Amygdala (tissue), 56 donors: ENCODE data around the gene FYB2.
A peak's percentile ranks its signal among the peaks of the same experiment; 100 is the strongest.
"Not testable (repeated sequence)": the region's sequence is repeated elsewhere in the genome, so short reads cannot be mapped to it uniquely, and the experiment has no call there.

Source experiments
- DNase-seq, 56 donors: peaks; one replicate each; lab custom pipeline; 2025; lab: John Stamatoyannopoulos, UW

FYB2 gene

GRCh38 chr1:56798053-56798471 lies 21.1 kb downstream of the FYB2 start:
- DNase-seq = no peak

DNA sequence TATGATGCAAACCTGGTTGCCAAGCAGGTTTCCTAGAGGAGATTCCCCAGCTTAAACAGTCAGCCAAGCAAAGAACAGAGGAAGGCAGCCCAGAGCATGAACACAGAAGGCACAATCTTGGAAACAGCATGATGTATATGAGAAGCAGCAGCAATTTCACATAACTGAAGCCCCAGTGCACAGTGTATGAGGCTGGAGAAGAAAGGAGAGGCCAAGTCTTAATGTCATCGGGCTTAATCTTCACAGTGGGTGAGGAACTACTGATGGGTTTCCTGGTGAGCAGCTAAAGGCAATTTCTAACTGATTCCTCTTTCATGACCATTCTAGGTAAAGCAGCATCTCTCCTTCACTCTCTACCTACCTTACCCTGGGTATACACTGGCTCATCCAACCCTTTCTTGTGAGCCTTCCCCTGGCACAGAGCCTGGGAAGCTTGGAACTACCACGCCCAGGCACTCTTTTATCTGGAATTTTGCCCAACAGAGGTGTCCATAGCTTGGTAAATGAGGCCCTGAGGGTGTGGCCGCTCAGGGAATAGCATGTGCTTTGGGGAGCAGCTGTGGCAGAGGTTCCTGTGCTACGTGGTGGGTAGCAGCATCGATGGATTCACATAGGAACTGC lies 22.0 kb downstream of the FYB2 start:
- no peak for DNase-seq

- no peak for DNase-seq
Observed at GRCh38 chr1:56795870-56796269, 23.3 kb downstream of the FYB2 start.

- no peak for DNase-seq
Observed at GRCh38 chr1:56790036-56790435, 29.2 kb downstream of the FYB2 start.

- peak in 2 of 56 donors; percentile 5 for DNase-seq
Observed at GRCh38 chr1:56788588-56788987, 30.6 kb downstream of the FYB2 start.

GRCh38 chr1:56788102-56788501 lies 31.1 kb downstream of the FYB2 start:
- no peak for DNase-seq

DNA sequence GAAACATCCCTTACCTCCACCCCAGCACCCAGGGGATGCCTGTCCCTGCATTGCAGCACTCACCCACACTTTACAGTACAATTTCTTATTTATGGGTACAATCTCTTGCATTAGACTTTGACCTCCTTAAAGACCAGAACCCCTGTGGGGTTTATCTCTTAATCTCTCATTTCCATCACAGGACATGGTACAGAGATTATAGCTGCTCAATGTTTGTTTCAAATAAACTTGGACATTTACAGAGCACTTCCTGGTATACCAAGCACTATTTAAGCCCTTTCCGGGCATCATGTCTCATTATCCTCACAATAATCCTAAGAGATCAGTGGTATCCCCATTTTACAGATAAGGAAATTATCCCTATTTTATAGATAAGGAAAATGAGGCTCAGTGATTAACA lies 31.9 kb downstream of the FYB2 start:
- no peak for DNase-seq

- no peak for DNase-seq
Observed at GRCh38 chr1:56782773-56783172, 36.4 kb downstream of the FYB2 start.

GRCh38 chr1:56780826-56781225 lies 38.4 kb downstream of the FYB2 start:
- DNase-seq = no peak

- no peak for DNase-seq
Observed at GRCh38 chr1:56780128-56780750, 39.0 kb downstream of the FYB2 start.

DNA sequence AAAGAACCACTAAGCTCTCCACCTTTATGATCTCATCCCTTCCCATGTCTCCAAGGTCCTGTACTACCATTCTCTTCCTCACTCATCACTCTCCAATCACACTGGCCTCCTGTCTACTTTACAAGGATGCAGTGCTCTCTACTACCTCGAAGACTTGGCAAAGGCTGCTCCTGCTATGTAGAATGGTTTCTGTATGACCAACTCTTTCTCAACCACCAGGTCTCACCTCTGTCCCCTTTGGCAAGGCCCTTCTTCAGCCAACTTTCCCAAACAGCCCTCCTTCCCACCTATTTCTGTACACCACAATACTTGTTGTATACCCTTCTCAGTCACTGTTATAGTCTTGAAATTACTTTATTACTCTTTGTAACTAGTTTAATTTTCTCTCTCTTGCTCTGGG lies 41.2 kb downstream of the FYB2 start:
- no peak for DNase-seq

DNA sequence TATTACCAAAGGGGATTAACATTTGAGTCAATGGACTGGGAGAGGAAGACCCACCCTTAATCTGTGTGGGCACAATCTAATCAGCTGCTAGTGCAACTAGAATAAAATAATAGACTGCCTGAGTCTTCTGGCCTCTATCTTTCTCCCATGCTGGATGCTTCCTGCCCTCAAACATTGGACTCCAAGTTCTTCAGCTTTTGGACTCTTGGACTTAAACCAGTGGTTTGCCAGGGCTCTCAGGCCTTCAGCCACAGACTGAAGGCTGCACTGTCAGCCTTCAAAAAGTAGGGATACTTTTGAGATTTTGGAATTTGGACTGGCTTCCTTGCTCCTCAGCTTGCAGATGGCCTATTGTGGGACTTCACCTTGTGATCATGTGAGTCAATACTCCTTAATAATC lies 44.5 kb downstream of the FYB2 start:
- not testable (repeated sequence) for DNase-seq

- no peak for DNase-seq
Observed at GRCh38 chr1:56774067-56774609, 45.1 kb downstream of the FYB2 start.

DNA sequence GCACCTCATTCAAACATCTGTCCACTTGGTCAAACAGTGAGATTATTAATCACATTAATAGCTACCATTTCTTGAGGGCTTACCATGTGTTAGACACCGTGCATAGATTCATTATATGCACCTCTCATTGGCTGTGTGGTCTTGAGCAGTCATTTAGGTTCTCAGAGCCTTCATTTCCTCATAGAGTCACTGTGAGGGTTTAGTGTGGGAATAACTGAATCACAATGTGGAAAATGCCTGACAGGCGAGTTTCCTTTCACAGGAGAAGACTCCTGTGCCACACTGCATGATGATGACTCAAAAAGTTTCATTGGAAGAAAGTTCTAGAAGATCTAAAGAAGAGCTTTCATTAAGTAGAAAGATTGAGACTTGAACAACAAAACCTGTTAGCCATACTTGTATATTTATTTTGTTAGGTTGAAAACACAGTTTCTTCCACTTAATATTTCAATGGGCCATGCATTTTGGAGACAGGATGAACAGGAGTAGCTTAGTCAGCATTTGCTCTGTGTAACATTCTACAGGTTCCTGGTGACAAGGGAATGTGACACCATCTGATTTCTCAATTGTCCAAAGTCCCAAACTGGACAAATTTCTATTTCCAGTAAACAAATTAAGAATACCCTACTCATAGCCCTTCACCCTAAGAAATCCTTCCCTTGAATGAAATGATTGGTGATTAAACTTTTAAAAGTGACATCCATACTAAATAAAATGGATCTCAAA lies 45.7 kb downstream of the FYB2 start:
- no peak for DNase-seq

- no peak for DNase-seq
Observed at GRCh38 chr1:56771717-56772116, 47.5 kb downstream of the FYB2 start.

GRCh38 chr1:56758794-56759193 lies 60.4 kb downstream of the FYB2 start:
- no peak for DNase-seq

DNA sequence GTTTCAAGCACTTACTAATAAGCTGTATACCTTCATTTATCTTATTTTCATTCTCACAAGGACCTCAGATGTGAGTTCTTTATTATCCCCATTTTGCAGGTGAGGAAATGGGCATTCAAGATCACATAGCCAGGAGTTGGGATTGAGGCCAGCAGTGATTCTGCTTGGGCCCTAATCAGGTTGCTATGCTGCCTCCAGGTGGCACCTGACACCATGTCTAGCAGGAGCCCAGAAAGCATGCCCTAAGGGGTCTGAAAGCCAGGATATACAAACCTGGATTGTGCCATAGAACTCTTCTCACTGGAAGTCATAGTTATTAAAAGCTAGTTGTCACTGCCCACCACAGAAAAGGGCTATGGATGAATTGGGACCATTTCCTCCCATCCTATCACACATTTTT lies 61.1 kb downstream of the FYB2 start:
- DNase-seq = no peak

DNA sequence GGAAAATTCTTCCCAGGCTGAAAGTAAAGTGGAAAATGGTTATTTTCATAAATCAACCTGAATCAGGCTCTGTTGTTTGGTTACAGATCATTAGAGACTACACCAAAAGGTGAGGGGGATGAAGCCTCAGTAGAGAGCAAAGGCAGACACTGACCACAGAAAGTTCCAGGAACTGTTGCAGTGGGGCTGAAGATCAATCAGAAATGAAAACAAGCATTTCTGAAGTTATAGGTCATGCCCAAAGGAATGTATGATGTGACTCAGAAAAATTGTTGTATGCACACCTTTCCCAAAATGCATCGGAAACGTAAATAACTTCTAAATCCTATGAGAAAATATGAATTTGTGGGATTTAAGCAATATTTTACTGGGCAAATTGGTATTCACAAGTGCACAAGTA lies 63.3 kb downstream of the FYB2 start:
- no peak for DNase-seq

DNA sequence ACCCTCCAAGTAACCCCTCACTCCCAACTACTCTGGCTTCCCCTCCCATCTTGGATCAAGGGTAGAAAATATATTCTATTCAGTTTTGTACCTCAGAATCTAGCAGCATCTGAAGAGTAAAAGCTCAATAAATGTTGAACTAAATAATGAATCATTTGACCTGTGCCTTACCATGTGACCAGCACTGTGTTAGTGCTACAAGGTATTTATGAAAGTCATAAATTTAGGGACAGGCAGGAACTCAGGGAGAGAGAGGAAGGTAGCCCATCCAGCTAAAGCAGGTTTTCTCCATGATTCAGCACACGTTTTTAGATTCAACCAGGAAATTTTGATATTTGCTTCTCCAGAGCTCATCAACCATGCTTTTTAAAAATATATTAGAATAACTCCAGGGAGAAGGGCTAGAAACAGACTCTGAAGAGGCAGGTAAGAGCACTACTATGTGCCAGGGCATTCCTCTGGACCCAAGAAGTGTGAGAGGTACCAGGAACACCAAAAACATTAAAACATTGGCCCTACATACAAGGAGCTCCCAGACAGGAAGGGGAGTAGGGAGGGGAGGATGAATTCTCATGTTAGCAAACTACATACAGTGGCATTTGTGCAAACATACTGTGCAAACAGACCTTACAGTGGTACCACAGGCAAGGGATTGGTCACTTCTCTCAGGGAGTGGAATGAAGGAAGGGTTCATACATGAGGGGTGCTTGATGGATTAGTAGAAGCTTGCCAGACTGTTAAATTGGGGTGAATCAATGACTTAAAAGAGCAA lies 64.3 kb downstream of the FYB2 start:
- DNase-seq = no peak

- no peak for DNase-seq
Observed at GRCh38 chr1:56745231-56745630, 74.0 kb downstream of the FYB2 start.

DNA sequence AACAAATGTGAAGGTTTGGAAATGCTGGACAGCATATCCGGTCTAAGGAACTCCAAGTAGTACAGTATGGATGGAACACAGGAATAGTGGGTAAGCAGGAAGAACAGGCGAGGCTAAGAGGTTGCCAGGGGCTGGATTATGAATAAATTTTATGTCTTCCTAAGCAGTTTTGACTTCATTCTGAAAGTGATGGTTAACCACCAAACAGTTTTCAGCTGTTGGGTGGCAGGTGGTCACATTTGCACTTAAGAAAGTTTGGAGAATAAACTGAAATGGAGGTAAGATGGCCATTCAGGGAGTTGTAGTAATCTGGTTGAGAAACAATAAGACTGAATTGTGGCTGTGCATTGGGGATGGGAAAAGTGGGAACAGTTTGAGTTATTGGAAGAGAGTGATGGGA lies 90.2 kb downstream of the FYB2 start:
- DNase-seq = no peak
